Mesothelial cell of epicardium (in vitro differentiated cells): ENCODE results near the gene CDC42EP4. TPM values are rescaled to one million over a fixed set of nuclear protein-coding genes. Genes with fewer than 3 reads are reported as not detected.
"Not testable (repeated sequence)": the region's sequence is repeated elsewhere in the genome, so short reads cannot be mapped to it uniquely, and the experiment has no call there.

Experiments used
- DNase-seq, 2 experiments: peaks; one replicate each; pipeline ENCODE4 v3.0.0; 2021; ENCODE audit warnings: low spot score in 2 of 2; ENCODE audit not compliant: unreplicated experiment in 2 of 2
- H3K27ac Mint-ChIP-seq: 2 replicates; pipeline ENCODE4 v1.8.0; 2021; ENCODE audit warnings: mixed read lengths
- H3K27me3 Mint-ChIP-seq: 2 replicates; pipeline ENCODE4 v1.8.0; 2021; ENCODE audit warnings: low read depth, mixed read lengths
- H3K36me3 Mint-ChIP-seq: 2 replicates; pipeline ENCODE4 v1.8.0; 2021; ENCODE audit warnings: mixed read lengths
- H3K4me1 Mint-ChIP-seq: 2 replicates; pipeline ENCODE4 v1.8.0; 2021; ENCODE audit warnings: mixed read lengths
- H3K4me3 Mint-ChIP-seq: 2 replicates; pipeline ENCODE4 v1.8.0; 2021; ENCODE audit warnings: mild to moderate bottlenecking, moderate library complexity, mixed read lengths
- H3K9me3 Mint-ChIP-seq: 2 replicates; pipeline ENCODE4 v1.8.0; 2021; ENCODE audit warnings: mixed read lengths
- total RNA-seq: library from RNA; stranded (reverse); gene quantifications from 3 replicates; pipeline ENCODE4 v1.2.1, GENCODE V29; 2021
- TF ChIP-seq, protein P1 (sequence below): fragments of 200-600 bp; sonication (generic); IDR thresholded peaks from one replicate; pipeline ENCODE4 v1.5.0; 2021; ENCODE audit warnings: antibody characterized with exemption; ENCODE audit not compliant: unreplicated experiment

Gene CDC42EP4
- total RNA-seq, 1 donor from 2014 or later, result 70.3 TPM

DNA sequence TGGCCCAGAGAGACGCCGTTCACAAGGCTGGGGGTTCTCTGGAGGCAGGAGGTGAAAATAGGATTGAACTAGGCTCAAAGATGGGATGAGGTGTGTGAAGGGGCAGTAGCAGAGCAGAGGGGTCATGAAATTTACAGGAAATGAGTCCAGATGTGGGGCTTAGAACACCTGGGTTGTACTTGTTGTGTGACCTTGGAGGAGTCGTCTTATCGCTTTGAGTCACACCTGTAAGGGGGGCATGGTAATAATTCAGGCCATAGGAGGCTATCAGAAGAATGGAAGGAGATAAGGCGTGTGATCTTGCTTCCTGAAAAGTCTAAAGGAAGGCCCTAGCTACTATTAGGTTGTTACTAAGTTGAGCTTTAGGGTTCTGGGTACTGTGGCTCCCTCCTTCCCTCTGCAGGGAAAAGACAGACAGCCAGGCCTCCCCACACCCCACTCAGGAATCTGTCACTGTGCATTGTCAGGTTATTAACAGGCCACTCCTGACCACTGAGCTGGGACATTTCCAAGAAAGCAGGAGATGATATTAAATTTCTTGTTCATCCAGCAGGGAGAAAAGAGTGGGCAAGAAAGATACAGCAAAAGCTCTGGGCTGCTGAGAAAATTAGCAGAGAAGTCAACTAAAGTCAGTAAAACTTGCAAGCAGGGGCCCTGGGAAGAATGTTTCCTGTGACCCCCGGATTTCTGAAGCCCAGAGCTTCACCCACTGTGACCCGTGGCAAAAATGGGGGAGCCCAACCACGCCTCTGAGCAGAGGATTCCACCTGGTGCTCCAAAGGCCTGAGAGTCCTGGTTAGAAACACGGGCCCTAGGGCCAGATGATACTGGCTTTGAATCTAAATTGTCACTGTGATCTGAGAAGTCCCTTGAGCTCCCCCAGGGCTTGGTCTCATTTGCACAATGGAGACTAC, 6.0 kb upstream of the CDC42EP4 start:
- no peak for DNase-seq

GRCh38 chr17:73316919-73317505, 5.2 kb upstream of the CDC42EP4 start:
- Mint-ChIP-seq H3K27ac (peak overlapping the region; percentile 72), H3K9me3 (no peaks in the 10 kb centered on the region)

More for the DNA sequence above, 6.0 kb upstream of the CDC42EP4 start:
- H3K27me3 Mint-ChIP-seq, result peaks cover 4% of the 10 kb centered on the region
- TF ChIP-seq, protein P1, sequence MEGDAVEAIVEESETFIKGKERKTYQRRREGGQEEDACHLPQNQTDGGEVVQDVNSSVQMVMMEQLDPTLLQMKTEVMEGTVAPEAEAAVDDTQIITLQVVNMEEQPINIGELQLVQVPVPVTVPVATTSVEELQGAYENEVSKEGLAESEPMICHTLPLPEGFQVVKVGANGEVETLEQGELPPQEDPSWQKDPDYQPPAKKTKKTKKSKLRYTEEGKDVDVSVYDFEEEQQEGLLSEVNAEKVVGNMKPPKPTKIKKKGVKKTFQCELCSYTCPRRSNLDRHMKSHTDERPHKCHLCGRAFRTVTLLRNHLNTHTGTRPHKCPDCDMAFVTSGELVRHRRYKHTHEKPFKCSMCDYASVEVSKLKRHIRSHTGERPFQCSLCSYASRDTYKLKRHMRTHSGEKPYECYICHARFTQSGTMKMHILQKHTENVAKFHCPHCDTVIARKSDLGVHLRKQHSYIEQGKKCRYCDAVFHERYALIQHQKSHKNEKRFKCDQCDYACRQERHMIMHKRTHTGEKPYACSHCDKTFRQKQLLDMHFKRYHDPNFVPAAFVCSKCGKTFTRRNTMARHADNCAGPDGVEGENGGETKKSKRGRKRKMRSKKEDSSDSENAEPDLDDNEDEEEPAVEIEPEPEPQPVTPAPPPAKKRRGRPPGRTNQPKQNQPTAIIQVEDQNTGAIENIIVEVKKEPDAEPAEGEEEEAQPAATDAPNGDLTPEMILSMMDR, result no peak
- H3K4me1 Mint-ChIP-seq, result peaks cover 45% of the 10 kb centered on the region
- no peak overlapping the region for H3K4me3 Mint-ChIP-seq
- H3K36me3 Mint-ChIP-seq, result no peaks in the 10 kb centered on the region
- H3K27ac Mint-ChIP-seq, result peak overlapping the region; percentile 77
- no peaks in the 10 kb centered on the region for H3K9me3 Mint-ChIP-seq

DNA sequence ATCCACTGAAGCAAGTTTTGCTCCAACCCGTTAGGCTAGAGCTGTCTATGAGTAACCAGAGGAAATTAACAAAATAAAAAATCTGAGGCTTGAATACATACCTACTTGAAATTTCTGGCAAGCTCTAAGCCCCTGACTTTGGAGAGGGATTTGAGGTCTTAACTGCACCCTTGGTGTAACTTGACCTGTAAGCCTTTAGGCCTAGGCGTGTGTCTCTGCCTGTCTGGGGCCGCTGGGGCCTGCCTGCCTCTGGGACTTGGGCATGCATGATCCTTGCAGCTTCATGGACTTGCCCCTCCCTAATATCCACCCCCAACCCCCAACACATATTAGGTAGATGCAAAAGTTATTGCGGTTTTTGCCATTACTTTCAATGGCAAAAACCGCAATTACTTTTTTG, 3.7 kb upstream of the CDC42EP4 start:
- Mint-ChIP-seq H3K4me1 (peaks cover 35% of the 10 kb centered on the region), H3K27me3 (peaks cover 4% of the 10 kb centered on the region), H3K4me3 (no peak overlapping the region), H3K36me3 (no peaks in the 10 kb centered on the region), H3K27ac (no peak overlapping the region), H3K9me3 (no peaks in the 10 kb centered on the region)
- TF ChIP-seq, protein P1, result no peak
- DNase-seq, result no peak

More at GRCh38 chr17:73316919-73317505, 5.2 kb upstream of the CDC42EP4 start:
- H3K4me1 Mint-ChIP-seq, result peaks cover 44% of the 10 kb centered on the region
- TF ChIP-seq, protein P1, result no peak
- no peaks in the 10 kb centered on the region for H3K36me3 Mint-ChIP-seq
- no peak overlapping the region for H3K4me3 Mint-ChIP-seq
- DNase-seq, result no peak
- H3K27me3 Mint-ChIP-seq, result peaks cover 4% of the 10 kb centered on the region

DNA sequence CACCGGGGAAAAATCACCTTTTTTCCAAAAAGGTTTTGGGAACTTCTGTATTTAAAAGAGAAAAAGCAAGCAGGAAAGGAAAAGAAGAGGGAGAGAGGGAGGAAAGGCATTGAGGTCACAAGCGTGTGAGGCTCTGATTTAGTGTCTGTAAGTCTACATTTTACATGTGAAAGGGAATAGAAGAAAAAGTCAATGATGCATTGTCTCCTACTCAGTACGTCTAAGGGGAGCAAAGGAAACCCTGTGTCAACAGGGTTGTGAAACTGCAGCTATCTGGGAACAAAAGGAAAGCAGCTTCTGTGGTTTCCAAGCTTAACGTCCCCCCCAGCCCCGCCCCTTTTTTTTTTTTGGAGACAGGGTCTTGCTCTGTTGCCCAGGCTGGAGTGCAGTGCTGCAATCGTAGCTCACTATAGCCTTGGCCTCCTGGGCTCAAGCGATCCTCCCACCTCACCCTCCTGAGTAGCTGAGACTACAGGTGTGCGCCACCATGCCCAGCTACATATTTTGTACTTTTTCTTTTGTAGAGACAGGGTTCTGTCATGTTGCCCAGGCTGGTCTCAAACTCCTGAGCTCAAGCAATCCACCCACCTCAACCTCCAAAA, 1.8 kb upstream of the CDC42EP4 start:
- TF ChIP-seq, protein P1, result no peak
- no peaks in the 10 kb centered on the region for H3K9me3 Mint-ChIP-seq
- H3K36me3 Mint-ChIP-seq, result no peaks in the 10 kb centered on the region
- peaks cover 4% of the 10 kb centered on the region for H3K27me3 Mint-ChIP-seq
- peaks cover 32% of the 10 kb centered on the region for H3K4me1 Mint-ChIP-seq
- no peak overlapping the region for H3K27ac Mint-ChIP-seq
- DNase-seq, result no peak
- no peak overlapping the region for H3K4me3 Mint-ChIP-seq

DNA sequence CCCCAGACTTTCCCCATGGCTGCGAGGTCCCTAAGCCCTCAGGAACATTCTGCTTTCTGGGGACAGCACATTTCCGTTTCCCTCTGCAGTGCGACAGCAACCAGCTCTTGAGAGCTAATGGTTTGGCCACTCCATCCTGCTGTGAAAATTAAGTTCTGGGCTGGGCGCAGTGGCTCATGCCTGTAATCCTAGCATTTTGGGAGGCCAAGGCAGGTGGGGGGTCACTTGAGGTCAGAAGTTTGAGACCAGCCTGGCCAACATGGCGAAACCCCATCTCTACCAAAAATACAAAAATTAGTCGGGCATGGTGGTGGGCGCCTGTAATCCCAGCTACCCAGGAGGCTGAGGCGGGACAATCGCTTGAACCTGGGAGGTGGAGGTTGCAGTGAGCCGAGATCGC, 1.1 kb upstream of the CDC42EP4 start:
- Mint-ChIP-seq H3K27ac (peak overlapping the region; percentile 30), H3K4me3 (peak overlapping the region; percentile 91), H3K4me1 (peaks cover 34% of the 10 kb centered on the region)
- H3K27me3 Mint-ChIP-seq, DNase-seq, H3K36me3 Mint-ChIP-seq, H3K9me3 Mint-ChIP-seq: not testable (repeated sequence)

DNA sequence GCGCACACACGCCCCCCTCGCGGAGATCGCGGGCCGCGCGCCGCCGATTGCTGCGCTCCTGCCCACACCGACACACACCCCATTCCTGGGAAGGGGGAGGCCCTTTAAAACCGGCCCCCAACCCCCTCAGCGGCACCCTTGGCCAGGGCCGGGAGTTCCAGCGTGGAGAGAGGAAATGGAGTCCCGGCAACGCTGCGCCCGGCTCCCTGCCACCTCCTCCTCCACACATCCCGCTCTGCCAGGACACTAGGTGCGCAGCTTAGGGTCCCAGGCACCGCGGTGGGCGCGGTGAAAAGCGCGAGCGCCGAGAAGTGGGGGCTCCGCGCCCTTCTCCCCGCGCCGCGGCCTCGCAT, 397 bp downstream of the CDC42EP4 start:
- Mint-ChIP-seq H3K27ac (peak overlapping the region; percentile 97), H3K4me1 (peaks cover 33% of the 10 kb centered on the region), H3K4me3 (peak overlapping the region; percentile 91), H3K36me3 (no peaks in the 10 kb centered on the region), H3K27me3 (peaks cover 4% of the 10 kb centered on the region), H3K9me3 (no peaks in the 10 kb centered on the region)
- TF ChIP-seq, protein P1, result no peak
- DNase-seq, result no peak
